Epithelial cell of proximal tubule (primary cell): ENCODE results near the gene TMEM109. TPM values are rescaled to one million over a fixed set of nuclear protein-coding genes. Genes with fewer than 3 reads are reported as not detected.

Source experiments
- DNase-seq: peaks from one replicate; pipeline ENCODE4 v3.0.0-alpha.2; 2011; ENCODE audit warnings: low read depth
- H3K4me3 ChIP-seq: 2 replicates; pipeline ENCODE4 v1.5.1; 2011; ENCODE audit warnings: low read depth, mild to moderate bottlenecking, low read length
- CTCF ChIP-seq: conservative IDR thresholded peaks from 2 replicates; pipeline ENCODE4 v1.5.1; 2012; ENCODE audit warnings: low read depth, mild to moderate bottlenecking, low read length
- total RNA-seq: library from RNA; depleted of rRNA; stranded (reverse); fragments of >200 nt; gene quantifications from 2 replicates; pipeline ENCODE4 v1.2.3, GENCODE V29; 2015

Gene TMEM109
- total RNA-seq, 1 donor from 2014 or later: 95.4 TPM

- H3K4me3 ChIP-seq: no peak overlapping the region
- no peak for DNase-seq
- no peak for TF ChIP-seq CTCF
Observed at GRCh38 chr11:60873533-60873932, 40.4 kb upstream of the TMEM109 start.

DNA sequence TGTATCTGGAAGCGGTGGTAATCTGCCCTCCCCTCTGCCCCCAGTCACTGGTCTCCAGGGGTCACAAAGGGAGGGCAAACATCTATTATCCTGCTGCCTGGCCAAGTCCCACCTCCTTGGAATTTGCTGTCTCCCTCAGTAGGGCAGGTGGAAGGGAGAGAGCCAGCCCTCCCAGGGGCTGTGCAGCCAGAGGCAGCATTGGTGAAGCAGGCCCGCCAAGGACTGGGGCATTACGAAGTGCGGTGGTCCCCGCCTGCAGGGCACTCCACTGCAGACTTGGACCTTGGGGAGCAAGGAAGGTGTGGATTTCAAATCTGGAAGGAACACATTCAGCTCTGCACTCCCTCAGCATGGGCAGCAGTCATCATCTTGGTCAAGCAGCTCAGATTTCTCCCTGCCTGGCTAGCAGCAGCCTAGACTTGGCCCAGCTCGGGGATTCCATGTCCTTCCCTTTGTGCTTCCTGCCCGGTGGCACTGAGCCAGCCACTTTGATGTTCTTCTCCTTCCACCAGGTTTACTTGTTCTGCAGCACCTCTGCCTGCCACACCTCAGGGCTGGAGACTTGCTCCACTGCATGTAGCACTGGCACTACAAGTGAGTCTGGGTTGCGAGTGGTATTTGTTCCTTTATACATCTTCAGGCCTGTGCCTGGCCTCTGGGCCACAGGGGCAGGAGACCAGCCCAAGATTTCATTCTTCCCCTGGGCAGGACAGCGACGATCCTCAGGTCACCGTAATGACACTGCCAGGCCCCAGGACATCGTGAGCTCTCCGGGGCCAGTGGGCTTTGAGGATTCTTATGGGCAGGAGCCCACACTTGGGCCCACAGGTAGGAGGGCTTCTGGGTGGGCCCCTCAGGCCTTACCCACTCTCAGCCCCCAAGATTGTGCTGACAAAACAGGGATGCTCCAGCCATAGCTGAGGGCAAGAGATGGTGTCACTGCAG is 39.3 kb upstream of the TMEM109 start:
- no peak for TF ChIP-seq CTCF
- no peak overlapping the region for H3K4me3 ChIP-seq
- no peak for DNase-seq

DNA sequence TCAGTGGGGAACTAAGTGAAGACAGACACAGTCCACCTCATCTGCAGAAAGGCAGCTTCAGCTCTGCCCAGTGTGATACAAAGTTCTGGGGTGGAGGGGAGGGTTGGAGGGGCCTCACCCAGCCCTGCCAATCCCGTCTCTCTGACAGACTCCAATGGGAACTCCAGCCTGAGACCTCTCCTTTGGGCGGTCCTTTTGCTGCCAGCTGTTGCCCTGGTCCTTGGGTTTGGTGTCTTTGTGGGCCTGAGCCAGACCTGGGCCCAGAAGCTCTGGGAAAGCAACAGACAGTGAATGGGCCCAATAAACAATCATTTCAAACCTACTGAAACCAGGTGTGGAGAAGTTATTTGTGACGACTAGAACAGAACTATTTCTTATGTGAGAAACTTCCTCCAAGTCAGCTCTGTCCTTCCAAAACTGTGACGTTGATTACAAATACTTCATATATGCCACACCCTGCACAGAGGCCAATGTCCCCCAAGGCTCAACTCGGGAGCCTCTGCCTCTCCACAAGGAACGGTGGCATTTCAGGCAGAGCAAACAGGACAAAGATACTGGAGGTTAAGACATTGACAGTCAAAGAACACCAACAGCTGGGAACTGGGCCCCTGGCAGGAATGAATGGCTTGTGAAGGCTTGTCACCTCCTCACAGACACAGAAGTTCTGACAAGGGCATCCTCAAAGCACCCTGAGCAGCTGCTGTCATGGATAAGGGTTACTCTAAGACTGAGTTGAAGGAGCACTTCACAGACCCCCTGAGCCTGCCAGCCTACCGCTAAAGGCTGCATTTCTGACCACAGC is 38.4 kb upstream of the TMEM109 start:
- no peak overlapping the region for H3K4me3 ChIP-seq
- no peak for TF ChIP-seq CTCF
- DNase-seq: no peak

- TF ChIP-seq CTCF: no peak
- no peak overlapping the region for H3K4me3 ChIP-seq
- no peak for DNase-seq
Observed at GRCh38 chr11:60876168-60876485, 37.8 kb upstream of the TMEM109 start.

DNA sequence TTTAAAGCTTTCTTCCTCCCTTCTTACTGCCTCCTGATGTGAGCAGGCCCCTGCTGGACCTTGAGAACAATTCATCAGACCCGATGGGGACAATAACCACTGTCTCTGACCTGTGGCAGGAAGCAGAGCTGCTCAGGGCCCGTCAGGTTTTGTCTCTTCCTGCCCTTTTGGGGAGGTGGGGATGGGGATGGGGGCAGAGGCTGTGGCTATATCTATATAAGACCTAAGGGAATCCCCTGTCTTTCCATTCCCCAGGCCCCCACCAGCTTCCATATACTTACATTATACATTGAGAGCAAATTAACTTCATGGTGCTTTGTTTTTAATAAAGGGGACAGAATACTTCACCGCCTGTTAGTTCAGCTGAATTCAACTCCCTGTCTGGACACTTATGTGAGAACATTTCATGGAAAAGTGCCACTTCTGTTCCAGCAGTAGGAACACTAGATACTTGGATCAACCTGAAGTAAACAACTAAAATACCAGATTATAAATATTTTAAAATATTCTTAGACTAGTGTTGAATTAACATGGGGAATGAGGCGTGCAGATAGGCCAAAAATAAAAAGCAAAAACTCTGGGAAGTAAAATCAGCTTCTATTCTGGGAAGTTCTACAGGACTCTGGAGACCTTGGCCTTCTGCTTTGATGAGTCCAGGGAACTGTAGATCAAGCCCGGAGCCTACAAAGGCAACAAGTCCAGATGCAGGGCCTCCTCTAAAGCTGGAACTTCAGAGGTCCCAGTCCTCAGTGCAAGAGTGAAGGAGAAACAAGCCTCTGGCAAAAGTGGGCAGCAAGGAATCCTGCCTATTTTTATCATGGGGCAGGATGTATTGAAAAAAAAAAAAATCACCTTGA is 35.5 kb upstream of the TMEM109 start:
- DNase-seq: no peak
- TF ChIP-seq CTCF: no peak
- H3K4me3 ChIP-seq: no peak overlapping the region

GRCh38 chr11:60879104-60879503 is 34.9 kb upstream of the TMEM109 start:
- H3K4me3 ChIP-seq: no peak overlapping the region
- TF ChIP-seq CTCF: no peak

More at GRCh38 chr11:60879104-60879503, 34.9 kb upstream of the TMEM109 start:
- no peak for DNase-seq
